Mesenchymal stem cell (in vitro differentiated cells and primary cell): Measurements from ENCODE around the gene ARMC12. TPM values are rescaled to one million over a fixed set of nuclear protein-coding genes. Genes with fewer than 3 reads are reported as not detected.

ENCODE experiments used
- DNase-seq: peaks from one replicate; pipeline ENCODE4 v3.0.0-alpha.2; 2013
- H2AFZ ChIP-seq: one replicate; pipeline ENCODE4 v1.6.1; 2013; ENCODE audit warnings: low read depth, mild to moderate bottlenecking, control low read depth, inconsistent platforms, low read length, moderate library complexity
- H2AK5ac ChIP-seq: 2 replicates; pipeline ENCODE4 v1.6.1; 2013; ENCODE audit warnings: low read length, moderate library complexity, mild to moderate bottlenecking, inconsistent platforms; ENCODE audit not compliant: severe bottlenecking
- H2BK120ac ChIP-seq: one replicate; pipeline ENCODE4 v1.6.1; 2013; ENCODE audit warnings: low read depth, mild to moderate bottlenecking, inconsistent platforms, low read length, moderate library complexity
- H2BK12ac ChIP-seq, 2 experiments: one replicate each; pipeline ENCODE4 v1.6.1; 2013; ENCODE audit warnings: inconsistent platforms in 2 of 2, low read length in 2 of 2, mild to moderate bottlenecking in 2 of 2, moderate library complexity in 2 of 2, control low read depth in 1 of 2
- H2BK15ac ChIP-seq: one replicate; pipeline ENCODE4 v1.6.1; 2013; ENCODE audit warnings: mild to moderate bottlenecking, low read depth, inconsistent platforms; ENCODE audit not compliant: poor library complexity, severe bottlenecking
- H2BK5ac ChIP-seq: 2 replicates; pipeline ENCODE4 v1.6.1; 2013; ENCODE audit warnings: low read depth, mild to moderate bottlenecking, low read length, control low read depth, inconsistent platforms; ENCODE audit not compliant: poor library complexity, severe bottlenecking
- H3K14ac ChIP-seq, 2 experiments: one replicate each; pipeline ENCODE4 v1.6.1; 2013; ENCODE audit warnings: inconsistent platforms in 2 of 2, low read length in 2 of 2, control low read depth in 1 of 2, mild to moderate bottlenecking in 1 of 2, moderate library complexity in 1 of 2
- H3K18ac ChIP-seq, 2 experiments: one replicate each; pipeline ENCODE4 v1.6.1; 2013; ENCODE audit warnings: inconsistent platforms in 2 of 2, low read length in 2 of 2, control low read depth in 1 of 2, low read depth in 1 of 2, mild to moderate bottlenecking in 1 of 2
- H3K23ac ChIP-seq, 2 experiments: one replicate each; pipeline ENCODE4 v1.6.1; 2013; ENCODE audit warnings: inconsistent platforms in 2 of 2, low read length in 2 of 2, mild to moderate bottlenecking in 2 of 2, moderate library complexity in 2 of 2, control low read depth in 1 of 2
- H3K27ac ChIP-seq: 2 replicates; pipeline ENCODE4 v1.5.1; 2013; ENCODE audit warnings: mild to moderate bottlenecking, moderate library complexity, low read length, control low read depth, inconsistent platforms; ENCODE audit not compliant: poor library complexity, severe bottlenecking
- H3K27me3 ChIP-seq, 2 experiments: 2 replicates each; pipeline versions ENCODE4 v1.6.1 to v1.7.0; 2013; ENCODE audit warnings: low read length in 2 of 2, mild to moderate bottlenecking in 2 of 2, moderate library complexity in 2 of 2, control low read depth in 1 of 2, inconsistent platforms in 1 of 2; ENCODE audit not compliant: control insufficient read depth in 1 of 2, insufficient read depth in 1 of 2
- H3K36me3 ChIP-seq, 2 experiments: 2 replicates each; pipeline versions ENCODE4 v1.6.1 to v1.7.0; 2013; ENCODE audit warnings: low read length in 2 of 2, control low read depth in 1 of 2, inconsistent platforms in 1 of 2, low read depth in 1 of 2, mild to moderate bottlenecking in 1 of 2; ENCODE audit not compliant: insufficient read depth in 2 of 2, control insufficient read depth in 1 of 2
- H3K4ac ChIP-seq, 2 experiments: one replicate each; pipeline ENCODE4 v1.6.1; 2013; ENCODE audit warnings: inconsistent platforms in 2 of 2, low read length in 2 of 2, mild to moderate bottlenecking in 2 of 2, moderate library complexity in 2 of 2, control low read depth in 1 of 2, low read depth in 1 of 2
- H3K4me1 ChIP-seq: 2 replicates; pipeline ENCODE4 v1.6.1; 2013; ENCODE audit warnings: low read depth, low read length, control low read depth; ENCODE audit not compliant: control insufficient read depth, insufficient read depth
- H3K4me2 ChIP-seq: 2 replicates; pipeline ENCODE4 v1.6.1; 2013; ENCODE audit warnings: low read length, mild to moderate bottlenecking, inconsistent platforms; ENCODE audit not compliant: poor library complexity, severe bottlenecking
- H3K4me3 ChIP-seq, 2 experiments: 2 replicates each; pipeline versions ENCODE4 v1.5.1 to v1.7.0; 2013; ENCODE audit warnings: low read length in 2 of 2, mild to moderate bottlenecking in 2 of 2, control low read depth in 1 of 2, low read depth in 1 of 2; ENCODE audit not compliant: insufficient read depth in 1 of 2
- H3K79me1 ChIP-seq: replicated peaks from 2 replicates; pipeline ENCODE4 v1.6.1; 2013; ENCODE audit warnings: mild to moderate bottlenecking, control low read depth, low read length, inconsistent platforms; ENCODE audit not compliant: poor library complexity, severe bottlenecking
- H3K9ac ChIP-seq: 2 replicates; pipeline ENCODE4 v1.7.0; 2013; ENCODE audit warnings: mild to moderate bottlenecking, low read length, moderate library complexity
- H3K9me3 ChIP-seq: 2 replicates; pipeline ENCODE4 v1.7.0; 2013; ENCODE audit warnings: mild to moderate bottlenecking, low read length; ENCODE audit not compliant: control insufficient read depth
- H4K8ac ChIP-seq: one replicate; pipeline ENCODE4 v1.6.1; 2013; ENCODE audit warnings: inconsistent platforms, mild to moderate bottlenecking, low read length, moderate library complexity
- H4K91ac ChIP-seq: one replicate; pipeline ENCODE4 v1.6.1; 2013; ENCODE audit warnings: mild to moderate bottlenecking, low read length, inconsistent platforms
- WGBS: methylation state at CpG from one replicate; pipeline ENCODE4 v1.1.7; 2013; ENCODE audit warnings: mixed read lengths; 5-methylcytosine and 5-hydroxymethylcytosine counted together
- polyA plus RNA-seq, 2 experiments: library from polyadenylated mRNA; stranded (reverse); fragments of 200-250 nt; gene quantifications; one replicate each; pipeline ENCODE4 v1.2.3, GENCODE V29; 2013

Gene ARMC12, protein sequence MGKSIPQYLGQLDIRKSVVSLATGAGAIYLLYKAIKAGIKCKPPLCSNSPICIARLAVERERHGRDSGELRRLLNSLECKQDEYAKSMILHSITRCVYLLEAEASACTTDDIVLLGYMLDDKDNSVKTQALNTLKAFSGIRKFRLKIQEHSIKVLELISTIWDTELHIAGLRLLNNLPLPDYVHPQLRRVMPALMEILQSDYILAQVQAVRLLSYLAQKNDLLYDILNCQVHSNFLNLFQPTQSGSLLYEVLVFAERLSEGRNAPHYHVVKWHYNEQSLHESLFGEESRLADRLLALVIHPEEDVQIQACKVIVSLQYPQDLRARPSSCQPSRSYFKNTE
- polyA plus RNA-seq (2013, experiment 1 of 2) = 0.39 TPM
- polyA plus RNA-seq (2013, experiment 2 of 2) = 0.37 TPM

DNA sequence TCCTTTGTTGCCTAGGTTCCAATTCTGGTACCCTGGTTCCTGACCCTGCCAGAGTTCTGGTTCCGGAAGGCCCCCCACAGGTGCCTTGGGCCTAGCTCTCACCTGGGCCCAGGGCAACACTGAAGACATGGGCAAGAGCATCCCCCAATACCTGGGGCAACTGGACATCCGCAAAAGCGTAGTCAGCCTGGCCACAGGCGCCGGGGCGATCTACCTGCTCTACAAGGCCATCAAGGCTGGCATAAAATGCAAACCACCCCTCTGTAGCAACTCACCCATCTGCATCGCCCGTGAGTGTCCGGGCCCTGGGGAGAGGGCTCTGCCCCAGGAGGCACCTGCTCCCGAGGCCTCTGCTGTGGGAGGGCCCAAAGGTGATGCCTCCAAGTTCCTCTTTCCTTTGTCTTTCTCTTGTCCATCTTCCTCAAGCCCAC, at the start of gene ARMC12:
Gene ARMC12, plus strand, starts transcription at position 51 of the 431 bp plus-strand sequence. Its CDS starts 77 bp downstream, at position 128.
- H3K4me2 ChIP-seq = no peak within 1 kb of the TSS
- H2AK5ac ChIP-seq = peak within 1 kb of the TSS; percentile 34
- WGBS = 95% methylated on average over 10 of the region's 10 CpGs

DNA sequence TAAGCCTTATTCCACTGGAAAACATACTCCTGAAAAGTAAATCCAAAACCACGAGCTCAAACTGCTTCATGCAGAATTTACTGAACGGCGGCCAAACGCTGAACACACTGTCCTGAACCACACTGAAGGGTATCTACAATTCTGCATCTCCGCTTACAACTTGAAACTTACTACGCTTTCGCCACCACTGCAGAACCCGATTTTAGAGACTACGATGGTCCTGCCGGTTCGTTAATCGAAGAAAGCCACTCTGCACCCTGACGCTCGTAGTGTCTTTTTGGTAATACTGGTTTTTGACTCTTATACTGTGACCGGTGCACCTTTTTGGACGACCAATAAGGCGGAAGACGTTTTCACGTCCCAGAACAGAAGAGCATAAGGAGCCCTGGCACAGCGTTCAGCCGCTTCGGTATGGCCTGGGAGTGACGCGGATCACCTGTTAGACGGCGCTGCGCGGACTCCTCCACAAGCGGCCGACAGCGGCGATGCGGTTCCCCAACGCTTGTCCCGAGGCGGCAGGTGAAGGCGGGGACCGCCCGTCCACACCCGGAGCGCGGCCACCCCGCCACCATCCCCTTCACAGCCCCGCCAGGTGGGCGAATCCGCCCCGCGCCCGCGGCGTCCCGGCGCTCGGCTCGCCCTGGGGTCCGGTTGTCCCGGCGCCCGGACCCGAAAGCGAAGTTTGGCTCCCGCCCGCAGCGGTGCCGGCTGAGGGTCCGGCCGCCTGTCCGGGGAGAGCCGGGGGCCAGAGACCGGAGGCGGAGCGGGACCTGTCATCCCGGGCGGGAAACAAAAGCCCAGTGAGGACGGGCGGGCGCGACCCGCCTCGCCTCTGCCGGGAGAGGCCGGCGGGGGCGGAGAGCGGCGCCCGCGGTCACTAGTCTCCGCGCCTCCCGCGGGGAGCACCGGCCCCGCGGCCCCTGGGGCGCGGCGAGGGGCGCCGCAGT, 48.9 kb upstream of the ARMC12 start:
- H3K9me3 ChIP-seq = no peaks in the 10 kb centered on the region
- no peak overlapping the region for H2AFZ ChIP-seq
- peak overlapping the region; percentile 80 to 87 for H3K4me3 ChIP-seq
- H2BK12ac ChIP-seq = peak overlapping the region; percentile 14 to 70
- peak overlapping the region in 1 of 2 experiments; percentile 95 for H3K23ac ChIP-seq
- peak overlapping the region; percentile 80 for H4K91ac ChIP-seq
- H3K27ac ChIP-seq = peak overlapping the region; percentile 19
- H2AK5ac ChIP-seq = no peak overlapping the region
- H2BK120ac ChIP-seq = peak overlapping the region; percentile 68
- peaks cover 2% of the 10 kb centered on the region for H3K4me1 ChIP-seq
- WGBS = 0% methylated on average over 78 of the region's 100 CpGs
- H3K27me3 ChIP-seq = no peaks in the 10 kb centered on the region
- peak overlapping the region; percentile 94 for H2BK15ac ChIP-seq
- no peaks in the 10 kb centered on the region for H3K36me3 ChIP-seq
- H3K4ac ChIP-seq = peak overlapping the region; percentile 75 to 86
- H2BK5ac ChIP-seq = peak overlapping the region; percentile 57
- H3K4me2 ChIP-seq = peak overlapping the region; percentile 97
- peak; percentile 62 for DNase-seq
- H3K9ac ChIP-seq = peak overlapping the region; percentile 56
- H4K8ac ChIP-seq = peak overlapping the region; percentile 5
- H3K18ac ChIP-seq = peak overlapping the region; percentile 94 to 98
- H3K79me1 ChIP-seq = peaks cover 2% of the 10 kb centered on the region
- peak overlapping the region; percentile 38 to 90 for H3K14ac ChIP-seq

More for the DNA sequence above, at the start of gene ARMC12:
- Histone ChIP-seq H3K9me3 (no peaks in the 10 kb centered on the region), H3K4ac (no peak within 1 kb of the TSS), H3K36me3 (no peaks in the 10 kb centered on the region), H2AFZ (peak within 1 kb of the TSS; percentile 29), H2BK12ac (peak within 1 kb of the TSS in 1 of 2 experiments; percentile 65), H4K91ac (peak within 1 kb of the TSS; percentile 41), H2BK5ac (no peak within 1 kb of the TSS), H2BK120ac (no peak within 1 kb of the TSS), H3K14ac (no peak within 1 kb of the TSS), H3K9ac (no peak within 1 kb of the TSS), H3K4me3 (no peak within 1 kb of the TSS), H3K27ac (no peak within 1 kb of the TSS), H3K79me1 (no peaks in the 10 kb centered on the region), H3K23ac (no peak within 1 kb of the TSS), H3K4me1 (peaks cover 6% of the 10 kb centered on the region), H3K18ac (no peak within 1 kb of the TSS), H3K27me3 (no peaks in the 10 kb centered on the region), H2BK15ac (peak within 1 kb of the TSS; percentile 76), H4K8ac (peak within 1 kb of the TSS; percentile 35)
- no peak for DNase-seq

DNA sequence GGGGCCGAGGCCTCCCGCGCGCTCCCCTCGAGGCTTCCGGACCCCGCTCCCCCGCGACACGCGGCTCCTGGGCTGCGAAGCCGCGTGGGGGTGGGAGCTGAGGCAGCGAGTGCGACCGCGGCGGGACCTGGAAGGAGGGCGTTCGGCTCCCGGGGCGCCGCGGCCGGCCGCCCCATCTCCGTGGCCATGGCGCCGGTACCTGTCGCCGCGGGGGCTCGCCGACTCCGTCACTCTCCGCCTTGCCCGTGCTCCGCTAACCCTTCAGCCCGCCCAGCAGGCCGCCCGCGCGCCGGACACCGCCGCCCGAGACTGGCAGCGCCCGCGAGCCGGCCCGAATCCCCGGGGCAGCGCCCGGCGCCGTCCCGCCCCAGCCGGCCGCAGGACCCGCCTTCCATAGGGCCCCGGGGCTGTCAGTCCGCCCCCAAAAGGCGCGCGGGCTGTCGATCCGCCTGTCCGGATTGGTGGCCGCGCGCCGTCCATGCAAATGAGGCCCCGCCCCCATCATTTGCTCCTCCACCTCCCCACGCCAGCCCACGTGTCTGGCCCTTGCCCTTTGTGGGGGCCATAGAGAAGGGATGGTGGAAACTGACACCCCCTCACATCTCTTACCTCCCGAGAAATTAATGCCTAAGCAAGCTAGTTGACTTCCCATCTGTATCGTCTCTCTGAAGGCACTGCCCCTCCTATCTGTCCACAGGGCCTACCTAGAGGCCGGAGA, 48.1 kb upstream of the ARMC12 start, which contains the start of gene FKBP5:
Gene FKBP5, minus strand, starts transcription at position 311 of the 718 bp plus-strand sequence. CDS start 46,091 bp downstream, outside the sequence.
- H4K8ac ChIP-seq = peak within 1 kb of the TSS; percentile 45
- H4K91ac ChIP-seq = peak within 1 kb of the TSS; percentile 80
- H3K4ac ChIP-seq = peak within 1 kb of the TSS; percentile 75 to 86
- 2% methylated on average over 65 of the region's 80 CpGs for WGBS
- H3K36me3 ChIP-seq = no peaks in the 10 kb centered on the region
- peak within 1 kb of the TSS; percentile 97 for H3K4me2 ChIP-seq
- peak within 1 kb of the TSS; percentile 68 for H2BK120ac ChIP-seq
- peak within 1 kb of the TSS; percentile 38 to 90 for H3K14ac ChIP-seq
- peak within 1 kb of the TSS in 1 of 2 experiments; percentile 95 for H3K23ac ChIP-seq
- peak within 1 kb of the TSS; percentile 94 to 98 for H3K18ac ChIP-seq
- H3K79me1 ChIP-seq = peaks cover 2% of the 10 kb centered on the region
- peaks cover 1% of the 10 kb centered on the region for H3K9me3 ChIP-seq
- H3K4me1 ChIP-seq = peaks cover 2% of the 10 kb centered on the region
- no peaks in the 10 kb centered on the region for H3K27me3 ChIP-seq
- peak within 1 kb of the TSS; percentile 14 to 70 for H2BK12ac ChIP-seq
- no peak within 1 kb of the TSS for H2AK5ac ChIP-seq
- DNase-seq = peak; percentile 92
- peak within 1 kb of the TSS; percentile 57 for H2BK5ac ChIP-seq
- peak within 1 kb of the TSS; percentile 66 for H2AFZ ChIP-seq
- H3K9ac ChIP-seq = peak within 1 kb of the TSS; percentile 56
- H3K27ac ChIP-seq = peak within 1 kb of the TSS; percentile 19
- peak within 1 kb of the TSS; percentile 94 for H2BK15ac ChIP-seq
- H3K4me3 ChIP-seq = peak within 1 kb of the TSS; percentile 80 to 87
